Measurements from ENCODE around the gene DENND4C. TPM values are rescaled to one million over a fixed set of nuclear protein-coding genes. Genes with fewer than 3 reads are reported as not detected.

The DENND4C gene
- total and polyA plus RNA-seq, 8 donors: 44.8 to 59.3 (median 53.6) TPM

DNA sequence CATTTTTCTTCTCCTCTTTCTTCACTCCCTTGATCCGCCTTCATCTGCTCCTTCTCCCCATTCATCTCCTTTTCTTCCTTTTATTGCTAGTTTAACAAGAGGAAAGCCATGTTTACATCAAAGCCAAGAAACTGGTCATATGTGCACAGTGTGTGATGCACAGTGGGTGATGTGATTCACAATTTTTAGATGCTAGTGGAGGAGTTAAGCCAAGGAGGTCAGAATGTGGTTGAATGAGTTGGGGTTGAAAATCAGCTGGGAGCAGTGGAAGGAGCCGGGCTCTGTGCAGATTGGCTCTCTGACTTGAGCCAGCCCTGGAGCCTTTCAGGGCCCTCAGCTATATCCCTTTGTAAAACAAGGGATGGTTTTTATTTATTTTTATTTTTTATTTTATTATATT lies 185.7 kb downstream of the DENND4C start:
- H3K9me3 ChIP-seq: no peaks in the 10 kb centered on the region
- intact Hi-C loops (cut with DNase I): no loop called here
- H3K4me1 ChIP-seq: no peaks in the 10 kb centered on the region
- no peaks in the 10 kb centered on the region for H3K36me3 ChIP-seq
- ATAC-seq (no peak), DNase-seq (no peak)
- no peak overlapping the region for H3K27ac ChIP-seq
- TF ChIP-seq, protein P1, sequence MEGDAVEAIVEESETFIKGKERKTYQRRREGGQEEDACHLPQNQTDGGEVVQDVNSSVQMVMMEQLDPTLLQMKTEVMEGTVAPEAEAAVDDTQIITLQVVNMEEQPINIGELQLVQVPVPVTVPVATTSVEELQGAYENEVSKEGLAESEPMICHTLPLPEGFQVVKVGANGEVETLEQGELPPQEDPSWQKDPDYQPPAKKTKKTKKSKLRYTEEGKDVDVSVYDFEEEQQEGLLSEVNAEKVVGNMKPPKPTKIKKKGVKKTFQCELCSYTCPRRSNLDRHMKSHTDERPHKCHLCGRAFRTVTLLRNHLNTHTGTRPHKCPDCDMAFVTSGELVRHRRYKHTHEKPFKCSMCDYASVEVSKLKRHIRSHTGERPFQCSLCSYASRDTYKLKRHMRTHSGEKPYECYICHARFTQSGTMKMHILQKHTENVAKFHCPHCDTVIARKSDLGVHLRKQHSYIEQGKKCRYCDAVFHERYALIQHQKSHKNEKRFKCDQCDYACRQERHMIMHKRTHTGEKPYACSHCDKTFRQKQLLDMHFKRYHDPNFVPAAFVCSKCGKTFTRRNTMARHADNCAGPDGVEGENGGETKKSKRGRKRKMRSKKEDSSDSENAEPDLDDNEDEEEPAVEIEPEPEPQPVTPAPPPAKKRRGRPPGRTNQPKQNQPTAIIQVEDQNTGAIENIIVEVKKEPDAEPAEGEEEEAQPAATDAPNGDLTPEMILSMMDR (IDR thresholded peaks at IDR 0.05): no peak
- H3K27me3 ChIP-seq: no peaks in the 10 kb centered on the region
- H3K4me3 ChIP-seq: no peak overlapping the region

DNA sequence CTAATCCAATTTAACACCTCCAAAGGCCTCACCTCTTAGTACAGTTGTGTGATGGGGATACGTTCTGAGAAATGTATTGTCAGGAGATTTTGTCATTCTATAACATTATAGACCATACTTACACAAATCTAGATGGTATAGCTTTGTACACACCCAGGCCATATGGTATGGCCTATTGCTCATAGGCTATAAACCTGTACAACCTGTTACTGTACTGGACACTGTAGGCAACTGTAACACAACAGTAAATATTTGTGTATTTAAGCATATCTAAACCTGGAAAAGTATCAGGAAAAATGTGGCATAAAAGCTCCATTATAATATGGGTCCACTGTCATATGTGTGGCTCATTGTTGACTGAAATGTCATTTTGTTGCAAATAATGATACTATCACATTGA lies 190.4 kb downstream of the DENND4C start:
- no peak for ATAC-seq
- no peaks in the 10 kb centered on the region for H3K4me1 ChIP-seq
- H3K27ac ChIP-seq: no peak overlapping the region
- no peak overlapping the region for H3K4me3 ChIP-seq
- no peak for DNase-seq
- TF ChIP-seq, protein P1 (IDR thresholded peaks at IDR 0.05): no peak
- H3K27me3 ChIP-seq: no peaks in the 10 kb centered on the region
- intact Hi-C loops (cut with DNase I): no loop called here
- peaks cover 0 to 6% of the 10 kb centered on the region in 2 donors for H3K36me3 ChIP-seq
- H3K9me3 ChIP-seq: no peaks in the 10 kb centered on the region

Other genes starting within 250 kb of the DENND4C start
- gene SAXO1, start 197.5 kb upstream of the DENND4C start, total RNA-seq: not detected
- under 1 TPM; 0.14 to 0.30 (median 0.18) TPM for gene SAXO1, start 197.5 kb upstream of the DENND4C start, polyA plus RNA-seq (ENCODE audit: insufficient read length in 6 of 6)
- 10 to 100 TPM; 79.0 to 81.6 TPM for gene RRAGA, start 181.3 kb upstream of the DENND4C start, total RNA-seq
- 100 to 1,000 TPM in 4 of 6 donors, 10 to 100 TPM in 2; 92.6 to 102 (median 101) TPM for gene RRAGA, start 181.3 kb upstream of the DENND4C start, polyA plus RNA-seq (ENCODE audit: insufficient read length in 6 of 6)
- gene HAUS6, start 127.8 kb upstream of the DENND4C start, total RNA-seq: 10 to 100 TPM in 1 of 2 donors, 1 to 10 TPM in 1; 7.9 to 13.8 TPM
- 10 to 100 TPM; 17.4 to 20.3 (median 18.5) TPM for gene HAUS6, start 127.8 kb upstream of the DENND4C start, polyA plus RNA-seq (ENCODE audit: insufficient read length in 6 of 6)
- 100 to 1,000 TPM in 1 of 2 donors, 10 to 100 TPM in 1; 83.2 to 174 TPM for gene PLIN2, start 103.2 kb upstream of the DENND4C start, total RNA-seq
- 10 to 100 TPM; 46.4 to 54.9 (median 51.5) TPM for gene PLIN2, start 103.2 kb upstream of the DENND4C start, polyA plus RNA-seq (ENCODE audit: insufficient read length in 6 of 6)
- 1,000 to 10,000 TPM; 1,719 to 1,881 TPM for gene RPS6, start 149.5 kb downstream of the DENND4C start, total RNA-seq
- 1,000 to 10,000 TPM; 3,259 to 3,357 (median 3,320) TPM for gene RPS6, start 149.5 kb downstream of the DENND4C start, polyA plus RNA-seq (ENCODE audit: insufficient read length in 6 of 6)
- gene ACER2, start 178.3 kb downstream of the DENND4C start, total RNA-seq: 1 to 10 TPM; 3.5 to 8.1 TPM
- 1 to 10 TPM; 2.7 to 3.4 (median 2.9) TPM for gene ACER2, start 178.3 kb downstream of the DENND4C start, polyA plus RNA-seq (ENCODE audit: insufficient read length in 6 of 6)